Aorta (tissue), 5 donors: Measurements from ENCODE around the gene UNC13D. TPM values are rescaled to one million over a fixed set of nuclear protein-coding genes. Genes with fewer than 3 reads are reported as not detected.

Experiments used
- ATAC-seq: fragments of 200-7000 bp; cut with Tn5 transposase; one replicate; pipeline ENCODE4 v1.9.1; 2022; ENCODE audit warnings: moderate library complexity; ENCODE audit not compliant: low FRiP score
- DNase-seq, 2 donors: peaks; one replicate each; pipeline ENCODE4 v3.0.0-alpha.2; 2020
- H3K27ac ChIP-seq, 2 donors: one replicate each; pipeline ENCODE4 v1.5.1; 2013; ENCODE audit warnings: low read length in 2 of 2, mild to moderate bottlenecking in 2 of 2, moderate library complexity in 2 of 2, control low read depth in 1 of 2, inconsistent platforms in 1 of 2, low read depth in 1 of 2
- H3K27me3 ChIP-seq, 2 donors: one replicate each; pipeline ENCODE4 v1.6.1; 2013; ENCODE audit warnings: control low read depth in 1 of 2, low read length in 1 of 2, mild to moderate bottlenecking in 1 of 2, moderate library complexity in 1 of 2; ENCODE audit not compliant: insufficient read depth in 2 of 2, control insufficient read depth in 1 of 2
- H3K36me3 ChIP-seq, 2 donors: one replicate each; pipeline ENCODE4 v1.6.1; 2013; ENCODE audit warnings: control low read depth in 1 of 2, low read length in 1 of 2, mild to moderate bottlenecking in 1 of 2; ENCODE audit not compliant: insufficient read depth in 2 of 2, control insufficient read depth in 1 of 2
- H3K4me1 ChIP-seq, 2 donors: one replicate each; pipeline ENCODE4 v1.6.1; 2013; ENCODE audit warnings: low read length in 2 of 2, control low read depth in 1 of 2, mild to moderate bottlenecking in 1 of 2, moderate library complexity in 1 of 2; ENCODE audit not compliant: insufficient read depth in 2 of 2, control insufficient read depth in 1 of 2
- H3K4me3 ChIP-seq, 2 donors: one replicate each; pipeline ENCODE4 v1.5.1; 2013; ENCODE audit warnings: low read length in 2 of 2, control low read depth in 1 of 2, mild to moderate bottlenecking in 1 of 2
- H3K9me3 ChIP-seq: one replicate; pipeline ENCODE4 v1.6.1; 2013; ENCODE audit warnings: mild to moderate bottlenecking, low read length; ENCODE audit not compliant: control insufficient read depth
- WGBS, 2 donors: extraction: QIAGEN DNeasy Blood & Tissue Kit; methylation state at CpG; one replicate each; pipeline ENCODE4 v1.1.7; 2013; 5-methylcytosine and 5-hydroxymethylcytosine counted together
- intact Hi-C, 2 donors: fragments of 100-400 bp; cut with DNase I; formaldehyde crosslinking; loops; one replicate each; pipeline versions ENCODE4 v1.14.2 to v1.15.0; 2022
- polyA plus RNA-seq, 2 donors: library from polyadenylated mRNA; stranded (reverse); fragments of 200-250 nt; gene quantifications; one replicate each; pipeline ENCODE4 v1.2.3, GENCODE V29; 2013
- total RNA-seq, 2 donors: library from RNA; stranded (reverse); fragmentation: NEBNext Ultra II Directional; extraction: Animal tissue kit (Norgen Biotek cat#: 25700); gene quantifications; one replicate each; pipeline ENCODE4 v1.2.1, GENCODE V29; 2021
- donor health status: healthy with polysubstance abuse.
- donor health status: Bipolar disorder and iron deficiency.
- donor health status: DM: no; HTN: no; CAD: no.
- donor health status: DM: no; HTN: no; CAD: no.
- donor health status: DM: yes; HTN: yes; CAD: no.

UNC13D gene
- total and polyA plus RNA-seq, 4 donors, result 3.8 to 23.1 (median 18.9) TPM

DNA sequence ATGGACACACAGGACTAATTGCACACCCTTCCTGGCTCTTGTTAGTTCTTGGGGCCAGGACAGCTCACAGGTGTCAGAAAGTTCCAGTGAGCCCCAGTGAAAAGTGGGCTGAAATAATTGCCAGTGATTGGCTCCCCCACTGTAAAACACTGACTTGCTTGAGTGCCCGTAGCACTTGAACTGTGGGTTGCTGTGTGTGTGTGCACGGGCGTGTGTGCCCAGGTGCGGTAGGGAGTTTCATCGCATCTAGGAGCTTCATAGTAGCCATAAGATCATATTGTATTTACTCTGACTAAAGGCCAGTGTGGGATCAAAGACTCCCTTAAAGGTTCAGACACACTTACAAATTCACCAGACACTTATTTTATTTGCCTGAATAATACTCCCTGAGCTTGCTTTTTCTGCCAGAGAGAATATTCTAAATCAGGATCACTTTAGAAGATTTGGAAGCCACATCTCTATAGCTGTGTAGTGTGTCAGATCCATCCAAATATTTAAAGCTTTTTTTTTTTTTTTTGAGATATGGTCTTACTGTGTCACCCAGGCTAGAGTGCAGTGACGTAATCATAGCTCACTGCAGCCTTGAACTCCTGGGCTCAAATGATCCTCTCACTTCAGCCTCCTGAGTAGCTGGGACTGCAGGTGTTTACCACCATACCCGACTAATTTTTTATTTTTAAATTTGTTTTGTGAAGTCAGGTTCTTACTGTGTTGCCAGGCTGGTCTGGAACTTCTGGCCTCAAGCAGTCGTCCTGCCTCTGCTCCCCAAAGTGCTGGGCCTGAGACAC, 48.2 kb downstream of the UNC13D start:
- 90 to 94% methylated on average over 8 of the region's 8 CpGs for WGBS, 2 donors
- Histone ChIP-seq H3K4me3 (no peak overlapping the region), H3K36me3 (peaks cover 0 to 6% of the 10 kb centered on the region in 2 donors), H3K27ac (no peak overlapping the region), H3K27me3 (no peaks in the 10 kb centered on the region), H3K9me3 (no peaks in the 10 kb centered on the region), H3K4me1 (no peaks in the 10 kb centered on the region)
- intact Hi-C loops, result loop anchor here in 1 of 2 donors (10.0 kb wide), 1 partner anchor 49 kb away; the partner anchor contains the start of gene UNC13D
- DNase-seq (peak in 1 of 2 donors; percentile 12), ATAC-seq (no peak)

- Histone ChIP-seq H3K27ac (no peak overlapping the region), H3K36me3 (peaks cover 0 to 2% of the 10 kb centered on the region in 2 donors), H3K4me3 (no peak overlapping the region), H3K4me1 (no peaks in the 10 kb centered on the region), H3K27me3 (no peaks in the 10 kb centered on the region), H3K9me3 (no peaks in the 10 kb centered on the region)
- no peak for DNase-seq
- intact Hi-C loops, result loop anchor here in 1 of 2 donors (10.0 kb wide), 1 partner anchor 51 kb away; the partner anchor contains the start of gene UNC13D
- no peak for ATAC-seq
- 71 to 86% methylated on average over 1 of the region's 1 CpG for WGBS, 2 donors
These were observed 50.7 kb downstream of the UNC13D start for GRCh38 chr17:75793460-75793859.

DNA sequence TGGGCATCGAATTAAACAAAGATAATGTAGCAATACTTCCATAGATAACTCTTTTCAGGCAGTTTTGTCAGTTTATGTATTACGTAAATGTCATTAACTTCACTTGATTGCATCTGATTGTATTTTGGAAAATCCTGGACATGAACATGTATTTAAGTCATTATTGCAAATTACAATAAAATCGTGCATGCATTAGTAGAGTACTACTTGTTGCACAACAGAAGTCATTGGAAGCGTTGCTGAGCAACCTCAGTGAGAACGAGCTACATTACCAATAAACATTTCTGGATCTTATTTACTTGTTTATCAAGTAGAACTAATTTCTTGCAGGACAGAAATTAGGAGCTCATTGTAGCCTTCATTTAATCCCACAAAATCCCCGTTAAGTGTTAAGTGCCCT, 53.0 kb downstream of the UNC13D start:
- Histone ChIP-seq H3K27ac (no peak overlapping the region), H3K36me3 (no peaks in the 10 kb centered on the region)
- whole genome bisulfite sequencing, 2 donors, result 88 to 90% methylated on average over 6 of the region's 6 CpGs

GRCh38 chr17:75785016-75785890, 59.0 kb downstream of the UNC13D start:
- DNase-seq (peak; percentile 96), ATAC-seq (peak; percentile 96)
- H3K4me3 ChIP-seq, result peak overlapping the region; percentile 48 to 63
- intact Hi-C loops, result loop anchor here in 1 of 2 donors (2.0 to 5.0 kb wide), 2 partner anchors 42 to 70 kb away; partner anchors contain the start of gene WBP2
- peak overlapping the region; percentile 62 to 94 for H3K27ac ChIP-seq
- H3K27me3 ChIP-seq, result no peaks in the 10 kb centered on the region
- no peaks in the 10 kb centered on the region for H3K9me3 ChIP-seq
- WGBS, 2 donors, result 7 to 10% methylated on average over 28 to 43 of the region's 43 CpGs
- H3K4me1 ChIP-seq, result no peaks in the 10 kb centered on the region
- H3K36me3 ChIP-seq, result no peaks in the 10 kb centered on the region

More for the DNA sequence above, 53.0 kb downstream of the UNC13D start:
- ATAC-seq (no peak), DNase-seq (no peak)
- intact Hi-C loops, result loop anchor here in 1 of 2 donors (10.0 kb wide), 1 partner anchor 54 kb away; the partner anchor contains the start of gene UNC13D
- Histone ChIP-seq H3K4me3 (no peak overlapping the region), H3K9me3 (no peaks in the 10 kb centered on the region), H3K4me1 (no peaks in the 10 kb centered on the region), H3K27me3 (no peaks in the 10 kb centered on the region)

DNA sequence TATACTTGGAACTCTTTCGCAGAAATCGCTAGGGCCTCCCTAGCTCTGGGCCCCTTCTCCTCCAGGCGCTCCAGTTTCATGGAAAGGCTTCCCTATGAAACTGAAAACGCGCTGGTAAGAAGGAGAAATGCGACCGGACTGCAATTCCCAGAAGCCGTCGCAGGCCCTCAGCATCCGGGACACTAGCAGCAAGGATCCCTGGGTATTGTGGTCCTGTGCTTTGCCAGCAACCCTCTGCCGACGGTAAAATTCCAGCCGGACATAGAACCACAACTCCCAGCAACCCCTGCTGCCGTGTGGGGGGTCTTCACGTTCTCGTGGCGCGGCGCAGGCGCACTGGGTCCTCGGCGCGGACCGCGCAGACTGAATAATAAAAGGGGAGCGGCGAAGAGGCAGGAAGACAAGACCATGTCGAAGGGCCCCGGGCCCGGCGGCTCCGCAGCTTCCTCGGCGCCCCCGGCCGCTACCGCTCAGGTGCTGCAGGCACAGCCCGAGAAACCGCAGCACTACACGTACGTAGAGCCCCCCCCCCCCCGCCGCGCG, 59.7 kb downstream of the UNC13D start, which contains the start of gene UNK:
TSS of gene UNK (plus strand) at position 334 of the 543 bp plus-strand sequence. CDS start at position 409, 75 bp downstream.
- Histone ChIP-seq H3K27me3 (peaks cover 0 to under 1% of the 10 kb centered on the region in 2 donors), H3K36me3 (no peaks in the 10 kb centered on the region), H3K9me3 (no peaks in the 10 kb centered on the region), H3K4me3 (peak within 1 kb of the TSS; percentile 48 to 63), H3K27ac (peak within 1 kb of the TSS; percentile 83 to 99), H3K4me1 (no peaks in the 10 kb centered on the region)
- DNase-seq (peak; percentile 98 to 99), ATAC-seq (peak; percentile 96)
- WGBS, 2 donors, result 0 to 1% methylated on average over 33 to 45 of the region's 45 CpGs
- intact Hi-C loops, result loop anchor here in 1 of 2 donors (2.0 to 5.0 kb wide), 2 partner anchors 43 to 70 kb away; partner anchors contain the start of gene WBP2

DNA sequence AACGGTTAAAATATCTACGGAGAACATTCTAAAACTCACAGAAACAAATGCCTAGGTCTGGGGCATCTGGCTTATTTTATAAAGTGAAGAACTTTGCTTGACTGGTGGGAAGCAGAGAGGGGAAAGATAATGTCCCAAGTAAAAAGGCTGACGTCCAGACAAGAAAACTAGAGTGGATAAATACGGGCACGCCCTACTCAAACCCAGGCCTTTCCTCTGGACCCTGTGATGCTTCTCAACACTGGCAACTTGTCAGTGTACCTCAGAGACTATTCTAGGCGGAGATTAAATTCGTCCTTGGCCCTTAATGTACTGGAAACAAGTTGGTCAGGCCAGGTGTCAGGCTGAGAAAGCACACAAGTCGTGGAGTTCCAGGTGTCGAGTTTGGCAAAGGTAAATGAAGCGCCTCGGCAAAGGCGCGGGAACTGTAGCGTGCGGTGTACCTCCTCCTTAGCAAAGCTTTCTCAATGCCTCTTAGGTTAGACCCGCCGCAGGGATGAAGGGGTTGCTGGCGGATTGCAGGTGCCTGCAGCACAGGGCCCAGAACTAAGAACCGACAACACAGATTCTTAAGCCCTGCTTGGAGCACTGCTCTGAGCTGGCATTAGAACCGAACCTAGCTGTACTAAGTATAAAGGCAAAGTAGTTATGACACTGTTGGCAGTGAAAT, 60.3 kb downstream of the UNC13D start:
- H3K36me3 ChIP-seq, result no peaks in the 10 kb centered on the region
- H3K9me3 ChIP-seq, result no peaks in the 10 kb centered on the region
- WGBS, 2 donors, result 63 to 66% methylated on average over 20 of the region's 20 CpGs
- H3K27me3 ChIP-seq, result peaks cover 0 to 2% of the 10 kb centered on the region in 2 donors
- no peak for ATAC-seq
- intact Hi-C loops, result loop anchor here in 1 of 2 donors (2.0 kb wide), 1 partner anchor 71 kb away; the partner anchor contains the start of gene WBP2
- no peaks in the 10 kb centered on the region for H3K4me1 ChIP-seq
- peak; percentile 69 to 77 for DNase-seq
- no peak overlapping the region for H3K4me3 ChIP-seq
- H3K27ac ChIP-seq, result peak overlapping the region; percentile 83 to 99

DNA sequence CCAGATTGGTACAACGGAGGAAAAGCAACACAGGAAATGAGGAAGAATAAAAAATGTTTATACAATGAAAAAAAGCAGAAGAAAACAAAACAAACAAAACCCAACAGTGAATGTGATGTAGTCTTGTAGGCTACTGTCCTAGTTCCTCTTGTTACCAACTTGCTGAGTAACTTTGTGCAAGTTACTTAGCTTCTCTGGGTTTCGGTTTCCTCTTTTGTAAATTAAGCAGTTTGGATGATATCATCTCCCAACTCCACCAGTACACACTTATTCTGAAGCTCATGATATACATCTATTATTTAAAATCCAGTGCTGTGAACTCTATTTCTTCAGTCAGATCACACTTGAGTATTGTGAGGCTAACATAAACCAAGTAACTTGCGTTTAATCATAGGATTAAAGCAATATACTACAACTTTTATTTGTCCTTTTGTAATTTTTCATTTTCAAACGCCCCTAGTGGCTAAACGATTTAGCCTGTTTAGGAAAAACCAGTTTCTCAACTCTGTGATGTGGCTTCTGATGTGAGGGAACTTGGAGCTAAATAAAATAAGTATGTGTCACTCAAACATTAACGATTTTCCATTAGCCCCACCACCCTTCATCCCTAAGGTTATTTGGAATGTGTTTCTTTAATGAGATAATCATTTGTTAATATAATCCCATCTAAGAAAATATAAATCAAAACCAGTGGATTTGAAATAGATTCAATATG, 61.0 kb downstream of the UNC13D start:
- DNase-seq (no peak), ATAC-seq (no peak)
- H3K36me3 ChIP-seq, result no peaks in the 10 kb centered on the region
- peaks cover 0 to 2% of the 10 kb centered on the region in 2 donors for H3K27me3 ChIP-seq
- no peaks in the 10 kb centered on the region for H3K9me3 ChIP-seq
- no peak overlapping the region for H3K4me3 ChIP-seq
- peak overlapping the region in 1 of 2 donors; percentile 83 for H3K27ac ChIP-seq
- WGBS, 2 donors, result 8 to 15% methylated on average over 6 of the region's 6 CpGs
- intact Hi-C loops, result no loop called here
- H3K4me1 ChIP-seq, result no peaks in the 10 kb centered on the region
